DMS153 treated with DMSO at 0.1 percent for 48 hours (cell line): Measurements from ENCODE around the gene SLC35D2.
A peak's percentile ranks its signal among the peaks of the same experiment; 100 is the strongest.
"Not testable (repeated sequence)": the region's sequence is repeated elsewhere in the genome, so short reads cannot be mapped to it uniquely, and the experiment has no call there.

Source experiments
- DNase-seq: peaks from one replicate; lab custom pipeline; 2025; ENCODE audit not compliant: unreplicated experiment; lab: John Stamatoyannopoulos, UW

SLC35D2 gene

GRCh38 chr9:96361668-96362067 lies 21.8 kb downstream of the SLC35D2 start:
- DNase-seq, result no peak

GRCh38 chr9:96360976-96361375 lies 22.5 kb downstream of the SLC35D2 start:
- DNase-seq, result no peak

GRCh38 chr9:96360523-96360922 lies 23.0 kb downstream of the SLC35D2 start:
- not testable (repeated sequence) for DNase-seq

- DNase-seq, result no peak
Observed at GRCh38 chr9:96350866-96351265, 32.6 kb downstream of the SLC35D2 start.

- DNase-seq, result no peak
Observed at GRCh38 chr9:96348261-96348660, 35.2 kb downstream of the SLC35D2 start.

GRCh38 chr9:96345551-96345950 lies 38.0 kb downstream of the SLC35D2 start:
- DNase-seq, result no peak

GRCh38 chr9:96344458-96345180 lies 38.9 kb downstream of the SLC35D2 start:
- DNase-seq, result peak; percentile 19

GRCh38 chr9:96343515-96344360 lies 39.8 kb downstream of the SLC35D2 start:
- no peak for DNase-seq

GRCh38 chr9:96342571-96343245 lies 40.8 kb downstream of the SLC35D2 start:
- DNase-seq, result no peak

- no peak for DNase-seq
Observed at GRCh38 chr9:96340707-96341106, 42.8 kb downstream of the SLC35D2 start.

GRCh38 chr9:96338299-96338698 lies 45.2 kb downstream of the SLC35D2 start:
- no peak for DNase-seq

- DNase-seq, result no peak
Observed at GRCh38 chr9:96333958-96334357, 49.6 kb downstream of the SLC35D2 start.

GRCh38 chr9:96331236-96331947 lies 52.1 kb downstream of the SLC35D2 start:
- no peak for DNase-seq

GRCh38 chr9:96327694-96328352 lies 55.7 kb downstream of the SLC35D2 start:
- DNase-seq, result peak; percentile 38

GRCh38 chr9:96323169-96323568 lies 60.3 kb downstream of the SLC35D2 start:
- no peak for DNase-seq

- DNase-seq, result not testable (repeated sequence)
Observed at GRCh38 chr9:96322736-96323135, 60.8 kb downstream of the SLC35D2 start.

- not testable (repeated sequence) for DNase-seq
Observed at GRCh38 chr9:96322210-96322609, 61.3 kb downstream of the SLC35D2 start.

GRCh38 chr9:96321515-96321914 lies 62.0 kb downstream of the SLC35D2 start:
- DNase-seq, result no peak

- DNase-seq, result no peak
Observed at GRCh38 chr9:96320749-96321280, 62.7 kb downstream of the SLC35D2 start.

- no peak for DNase-seq
Observed at GRCh38 chr9:96318921-96319565, 64.5 kb downstream of the SLC35D2 start.
